Measurements from ENCODE around the gene ZNF74.
"Not testable (repeated sequence)": the region's sequence is repeated elsewhere in the genome, so short reads cannot be mapped to it uniquely, and the experiment has no call there.

The ZNF74 gene

DNA sequence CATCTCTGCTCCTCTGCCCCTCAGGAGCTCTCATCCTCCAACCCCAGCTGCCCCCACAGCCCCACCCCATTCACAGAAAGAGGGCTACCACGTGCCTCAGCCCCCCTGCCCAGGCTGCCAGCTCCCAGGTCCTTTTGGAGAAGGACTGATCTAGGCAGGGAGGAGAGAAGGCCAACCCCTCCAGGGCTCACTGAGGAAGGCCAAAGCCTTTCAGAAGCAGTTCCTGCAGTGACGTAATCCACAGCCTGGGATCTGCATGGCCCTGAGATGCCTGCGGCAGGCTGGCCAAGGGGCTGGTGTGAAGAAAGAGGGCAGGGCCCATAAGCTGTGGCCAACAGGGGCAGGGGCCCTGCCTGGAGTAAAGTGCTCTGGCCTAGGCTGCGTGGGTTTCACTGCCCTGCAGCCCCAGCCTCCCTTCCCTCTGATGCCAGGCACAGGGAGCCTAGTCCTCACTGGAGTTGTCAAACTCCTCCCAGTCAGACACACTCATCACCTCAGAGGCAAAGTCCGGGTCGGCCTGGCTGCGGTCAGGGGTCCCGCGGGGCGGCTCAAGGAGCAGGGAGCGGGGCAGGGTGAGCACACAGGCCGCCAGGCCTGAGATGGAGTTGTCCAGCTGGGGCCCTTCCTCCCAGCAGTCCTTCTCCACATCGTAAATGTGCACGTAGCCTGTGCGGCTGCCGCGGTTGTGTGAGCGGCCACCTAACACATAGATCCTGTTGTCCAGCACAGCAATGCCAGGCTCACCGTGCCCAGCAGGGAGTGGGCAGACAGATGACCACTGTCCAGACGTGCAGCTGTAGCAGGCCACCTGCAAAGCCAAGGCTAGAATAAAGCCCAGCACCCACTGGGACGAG is 47.9 kb downstream of the ZNF74 start:
- DNase-seq = no peak

DNA sequence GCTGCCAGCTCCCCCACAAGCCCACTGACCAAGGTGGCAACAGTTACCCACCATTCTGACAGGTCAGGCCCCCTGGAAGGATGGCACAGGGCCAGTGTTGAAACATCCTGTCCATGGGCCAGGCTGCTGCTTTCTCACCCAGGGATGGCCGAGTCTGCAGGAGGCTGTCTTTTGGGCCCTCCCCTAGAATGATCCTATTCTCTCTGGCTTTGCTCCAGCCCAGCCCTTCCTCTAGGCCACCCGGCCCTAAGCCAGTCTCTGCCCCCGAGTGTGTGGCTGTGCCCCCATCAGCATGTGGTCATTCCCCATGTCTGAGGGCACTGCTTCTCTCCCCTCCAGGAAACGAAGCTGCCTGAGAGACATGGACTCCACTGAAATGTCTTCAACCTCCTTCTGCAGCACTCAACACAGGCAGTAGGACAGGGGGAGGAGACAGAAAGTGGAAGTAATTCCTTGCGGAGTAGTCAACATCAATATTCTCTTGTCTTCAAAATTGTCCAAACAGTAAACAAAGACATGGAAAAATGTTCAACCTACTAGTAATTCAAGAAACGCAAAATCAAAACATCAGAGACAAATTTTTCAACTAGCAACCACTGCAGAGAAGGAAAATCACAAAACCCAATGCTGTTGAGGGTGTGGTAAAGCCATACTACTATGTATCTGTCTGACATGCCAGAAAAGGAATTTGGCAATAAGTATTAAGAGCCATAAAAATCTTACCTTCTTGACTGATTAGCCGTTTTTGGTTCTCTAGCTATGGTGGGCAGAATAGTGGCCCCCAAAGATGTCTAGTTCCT is 48.7 kb downstream of the ZNF74 start:
- DNase-seq = no peak

DNA sequence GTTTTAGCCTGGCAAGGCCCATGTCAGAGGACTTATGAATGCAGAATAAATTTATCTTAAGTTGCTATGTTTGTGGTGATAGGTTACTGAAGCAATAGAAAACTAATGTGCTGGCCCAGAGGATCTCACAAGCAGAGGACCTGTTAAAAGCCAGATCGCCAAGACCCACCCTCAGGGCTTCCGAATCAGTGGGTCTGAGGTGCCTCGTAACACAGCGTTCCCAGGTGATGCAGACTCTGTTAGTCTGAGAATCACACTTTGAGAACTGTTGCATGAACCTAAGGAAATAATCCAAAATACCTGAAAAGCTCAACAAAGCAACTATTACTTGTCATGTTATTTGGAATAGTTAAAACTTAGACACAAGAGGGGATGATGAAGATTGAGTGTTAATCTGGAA is 50.4 kb downstream of the ZNF74 start:
- DNase-seq = no peak

DNA sequence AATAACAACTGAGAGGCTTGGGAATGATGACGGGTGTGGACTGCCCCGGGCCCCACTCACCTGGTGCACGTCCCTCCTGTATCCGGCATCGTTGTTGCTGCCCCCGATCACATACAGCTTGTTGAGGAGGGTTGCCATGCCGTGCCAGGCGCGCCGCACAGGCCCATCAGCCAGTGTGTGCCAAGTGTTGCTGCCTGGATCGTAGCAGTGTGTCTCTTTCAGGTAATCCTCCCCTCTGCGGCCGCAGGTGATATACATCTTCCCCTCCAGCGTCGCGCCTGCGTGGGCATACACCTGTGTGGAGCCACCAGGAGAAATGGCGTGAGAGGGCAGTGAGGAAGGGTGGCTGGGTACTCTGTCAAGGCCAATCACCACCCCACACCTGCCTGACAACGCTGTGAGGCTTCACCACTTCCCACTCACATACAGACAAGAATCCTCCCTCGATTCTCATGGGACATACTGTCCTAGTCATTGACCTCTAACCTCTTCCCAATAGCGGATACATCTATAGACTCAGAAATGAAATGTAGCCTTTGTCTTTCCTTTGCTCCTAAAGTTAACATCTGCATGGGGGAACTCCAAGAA is 52.5 kb downstream of the ZNF74 start:
- DNase-seq = no peak

DNA sequence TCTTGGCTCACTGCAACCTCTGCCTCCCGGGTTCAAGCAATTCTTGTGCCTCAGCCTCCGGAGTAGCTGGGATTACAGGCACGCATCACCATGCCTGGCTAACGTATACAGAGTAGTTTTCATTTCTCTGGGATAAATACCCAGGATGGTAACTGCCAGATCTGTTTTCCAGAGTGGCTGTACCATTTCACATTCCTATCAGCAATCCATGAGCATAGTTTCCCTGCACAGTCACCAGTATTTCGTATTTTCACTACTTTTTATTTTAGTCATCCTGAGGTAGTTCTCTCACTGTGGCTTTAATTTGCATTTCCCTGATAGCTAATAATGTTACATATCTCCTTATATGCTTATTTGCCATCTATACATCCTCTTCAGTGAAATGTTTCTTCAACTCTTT is 54.7 kb downstream of the ZNF74 start:
- DNase-seq = no peak

DNA sequence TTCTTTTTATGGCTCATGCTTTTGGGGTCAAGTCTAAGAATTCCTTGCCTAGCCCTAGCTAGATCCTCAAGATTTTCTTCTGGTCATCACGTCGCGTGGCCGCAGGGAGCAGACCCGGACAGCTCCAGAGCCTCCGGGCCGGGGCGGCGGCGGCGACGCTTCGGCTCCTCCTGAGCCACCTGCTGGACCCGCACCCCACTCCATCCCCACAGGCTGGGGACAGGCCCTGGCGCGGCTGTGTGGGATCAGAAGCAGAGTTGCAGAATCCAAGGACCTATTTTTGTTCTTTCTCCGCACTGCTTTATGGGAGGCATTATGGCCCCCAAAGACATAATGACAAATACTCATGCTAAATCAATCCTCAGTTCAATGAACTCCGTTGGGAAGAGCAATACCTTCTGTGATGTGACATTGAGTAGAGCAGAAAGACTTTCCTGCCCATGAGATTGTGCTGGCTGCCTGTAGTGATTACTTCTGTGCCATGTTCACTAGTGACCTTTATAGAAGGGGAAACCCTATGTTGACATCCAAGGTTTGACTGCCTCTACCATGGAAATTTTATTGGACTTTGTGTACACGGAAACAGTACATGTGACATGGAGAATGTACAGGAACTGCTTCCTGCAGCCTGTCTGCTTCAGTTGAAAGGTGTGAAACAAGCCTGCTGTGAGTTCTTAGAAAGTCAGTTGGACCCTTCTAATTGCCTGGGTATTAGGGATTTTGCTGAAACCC is 56.0 kb downstream of the ZNF74 start:
- no peak for DNase-seq

DNA sequence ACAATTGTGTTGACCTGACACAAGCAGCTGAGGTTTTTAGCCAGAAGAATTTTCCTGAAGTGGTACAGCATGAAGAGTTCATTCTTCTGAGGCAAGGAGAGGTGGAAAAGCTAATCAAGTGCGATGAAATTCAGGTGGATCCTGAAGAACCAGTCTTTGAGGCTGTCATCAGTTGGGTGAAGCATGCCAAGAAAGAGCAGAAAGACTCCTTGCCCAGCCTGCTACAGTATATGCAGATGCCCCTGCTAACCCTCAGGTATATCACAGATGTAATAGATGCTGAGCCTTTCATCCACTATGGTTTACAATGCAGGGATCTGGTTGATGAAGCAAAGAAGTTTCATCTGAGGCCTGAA is 56.6 kb downstream of the ZNF74 start:
- DNase-seq = no peak

DNA sequence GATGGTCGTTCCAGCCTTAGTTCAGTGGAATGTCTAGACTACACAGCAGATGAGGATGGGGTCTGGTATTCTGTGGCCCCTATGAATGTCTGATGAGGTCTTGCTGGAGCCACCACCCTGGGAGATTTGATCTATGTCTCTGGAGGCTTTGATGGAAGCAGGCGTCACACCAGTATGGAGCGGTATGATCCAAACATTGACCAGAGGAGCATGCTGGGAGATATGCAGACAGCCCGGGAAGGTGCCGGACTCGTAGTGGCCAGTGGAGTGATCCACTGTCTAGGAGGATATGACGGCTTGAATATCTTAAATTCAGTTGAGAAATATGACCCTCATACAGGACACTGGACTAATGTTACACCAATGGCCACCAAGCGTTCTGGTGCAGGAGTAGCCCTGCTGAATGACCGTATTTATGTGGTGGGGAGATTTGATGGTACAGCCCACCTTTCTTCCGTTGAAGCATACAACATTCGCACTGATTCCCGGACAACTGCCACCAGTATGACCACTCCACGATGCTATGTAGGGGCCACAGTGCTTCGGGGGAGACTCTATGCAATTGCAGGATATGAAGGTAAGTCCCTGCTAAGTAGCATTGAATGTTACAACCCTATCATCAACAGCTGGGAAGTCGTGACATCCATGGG is 57.3 kb downstream of the ZNF74 start:
- DNase-seq = not testable (repeated sequence)

DNA sequence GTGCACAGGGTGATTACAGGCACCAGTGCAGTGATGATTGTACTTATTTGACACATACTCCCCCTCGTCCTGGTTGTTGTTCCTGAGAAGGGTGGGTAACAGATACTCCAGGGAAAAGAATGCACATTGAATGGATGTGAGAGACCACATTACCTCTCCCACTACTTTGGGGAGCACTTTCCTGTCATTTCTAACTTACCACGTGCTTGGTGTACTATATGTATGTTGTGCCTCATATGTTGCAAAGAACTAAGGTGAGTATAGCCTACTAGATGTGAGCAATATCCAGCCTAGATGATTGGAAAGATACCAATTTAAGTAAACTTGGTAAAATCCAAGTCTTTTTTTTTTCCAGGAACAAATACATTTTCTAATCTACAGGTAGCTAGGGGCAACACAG is 58.0 kb downstream of the ZNF74 start:
- DNase-seq = no peak

DNA sequence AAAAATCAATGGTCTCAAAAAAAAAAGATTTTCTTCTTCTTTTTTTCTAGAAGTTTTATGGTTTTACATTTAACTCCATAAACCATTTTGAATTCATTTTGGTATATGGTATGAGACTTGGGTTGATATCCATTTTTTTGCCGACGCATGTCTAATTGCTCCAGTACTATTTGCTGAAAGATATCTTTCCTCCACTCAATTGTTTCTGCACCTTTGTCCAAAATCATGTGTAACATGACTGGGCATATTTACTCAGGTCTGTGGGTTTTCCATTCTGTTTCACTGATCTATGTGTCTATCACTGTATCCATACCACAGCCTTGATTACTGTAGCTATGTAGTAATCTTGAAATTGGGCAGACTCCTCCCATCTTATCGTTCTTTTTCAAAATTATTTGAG is 59.3 kb downstream of the ZNF74 start:
- no peak for DNase-seq

DNA sequence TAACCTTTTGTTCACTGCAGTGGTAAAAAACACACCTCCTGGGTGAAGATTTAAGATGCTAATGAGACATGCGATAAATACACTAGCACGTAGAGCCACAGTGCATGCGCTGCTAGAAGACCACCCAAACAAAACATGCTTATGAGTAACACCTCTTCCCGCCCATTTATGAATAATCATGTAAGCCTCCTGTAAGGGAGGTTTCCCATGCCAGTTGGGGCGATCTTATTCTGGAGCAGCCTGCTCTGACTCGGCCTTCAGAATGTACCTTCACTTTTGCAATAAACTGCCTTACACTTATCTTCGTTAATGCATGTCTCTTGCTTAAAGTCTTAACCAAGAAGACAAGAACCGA is 61.7 kb downstream of the ZNF74 start:
- no peak for DNase-seq

DNA sequence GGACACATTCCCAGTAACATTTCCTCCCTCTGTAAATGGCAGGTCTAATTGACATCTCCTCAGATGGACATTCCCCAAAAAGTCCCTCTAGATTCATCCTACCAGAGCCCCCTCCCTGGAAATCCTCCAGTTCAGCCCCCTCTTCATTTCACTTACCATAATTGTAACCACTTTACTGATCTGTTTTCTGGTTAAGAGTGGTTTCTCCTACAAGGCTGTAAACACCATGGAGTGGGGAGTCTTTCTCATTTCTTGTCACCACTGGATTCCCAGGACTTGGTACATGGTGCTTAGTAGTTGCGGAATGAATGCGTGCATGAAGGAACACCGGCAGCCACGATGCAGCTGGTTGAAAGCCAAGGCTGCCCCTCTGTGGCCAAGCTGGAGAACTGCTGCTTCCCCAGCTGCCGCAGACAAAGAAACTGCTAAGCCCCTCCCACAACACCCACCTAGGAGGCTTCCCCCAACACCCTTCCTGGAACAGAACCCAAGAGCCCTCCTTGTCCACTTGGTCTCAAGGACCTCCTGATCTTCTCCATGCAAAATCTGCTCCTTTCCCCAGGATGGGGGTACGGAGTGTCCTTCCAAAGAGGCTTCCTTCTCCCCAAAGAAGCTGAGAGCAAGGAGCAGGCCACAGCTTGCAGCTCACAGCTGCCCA is 62.2 kb downstream of the ZNF74 start:
- peak in 39 of 51 donors; percentile 11 to 69 (median 41) for DNase-seq

DNA sequence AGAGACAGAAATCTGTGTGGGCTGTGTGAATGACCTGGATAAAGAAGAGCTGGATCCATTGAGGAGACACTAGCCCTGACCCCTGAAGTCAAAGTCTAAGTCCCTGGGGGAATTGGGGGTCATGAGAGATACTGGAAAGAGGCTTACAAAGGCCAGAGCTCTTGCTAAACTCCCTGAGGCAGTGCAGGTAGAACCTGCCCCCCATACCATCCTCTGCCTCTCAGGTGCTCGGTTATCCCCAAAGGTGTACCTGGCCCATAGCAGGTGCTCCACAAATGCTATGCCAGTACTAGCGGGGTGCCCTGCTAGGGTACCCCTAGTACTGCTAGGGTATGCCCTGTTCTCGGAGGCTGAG is 62.7 kb downstream of the ZNF74 start:
- no peak for DNase-seq

DNA sequence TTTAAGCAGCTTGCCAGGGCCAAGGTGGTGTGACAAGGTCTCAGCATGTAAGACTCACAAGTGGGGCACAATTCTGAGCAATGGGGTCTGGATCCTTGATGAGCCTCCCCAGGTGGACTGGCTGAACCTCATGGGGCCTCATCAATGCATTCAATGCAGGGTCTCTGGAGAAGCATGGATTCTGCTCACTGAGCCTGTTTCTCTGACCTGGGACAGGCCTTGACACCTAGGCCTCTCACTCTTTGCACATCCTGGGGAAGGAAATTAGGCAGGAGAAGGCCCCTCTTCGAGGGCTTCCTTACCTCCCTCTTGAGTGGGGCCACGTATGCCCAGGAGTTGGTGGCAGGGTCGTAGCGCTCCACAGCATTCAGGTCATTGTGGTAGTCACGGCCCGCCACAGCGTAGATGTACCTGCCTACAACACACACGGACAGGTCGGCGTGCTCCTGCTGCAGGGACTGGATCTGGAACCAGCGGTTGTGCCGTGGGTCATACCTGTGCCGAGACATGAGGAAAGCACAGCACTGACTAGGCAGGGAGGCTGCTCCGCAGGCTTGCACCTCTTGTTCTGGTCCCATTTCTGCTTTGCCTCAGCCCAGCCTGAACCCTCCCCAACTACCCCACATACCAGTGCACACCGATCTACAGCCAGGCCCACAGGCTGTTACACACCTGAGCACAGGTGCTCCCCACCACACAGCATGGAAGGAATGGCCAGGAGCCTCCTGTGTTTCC is 63.7 kb downstream of the ZNF74 start:
- DNase-seq = no peak

All from hypothalamus (tissue), 51 donors.